ENCODE measurements around the gene INPP5K. TPM values are rescaled to one million over a fixed set of nuclear protein-coding genes. Genes with fewer than 3 reads are reported as not detected.

The INPP5K gene
- total RNA-seq, 1 experiment from 2014 or later = 41.9 TPM

- Histone ChIP-seq H3K4me2 (peak overlapping the region; percentile 98), H3K27me3 (ENCODE audit: insufficient read depth, low read depth) (no peaks in the 10 kb centered on the region), H2AFZ (peak overlapping the region; percentile 85), H3K4me1 (replicated peaks; ENCODE audit: insufficient read depth) (peaks cover 41% of the 10 kb centered on the region), H3K36me3 (ENCODE audit: low read depth) (no peaks in the 10 kb centered on the region), H3K27ac (no peak overlapping the region), H3K9me3 (ENCODE audit: insufficient read depth, low read depth) (no peaks in the 10 kb centered on the region), H3F3A (ENCODE audit: insufficient read depth, low read depth) (peaks cover 57% of the 10 kb centered on the region; the same call in 1 of the 2 replicates), H3K4me3 (peak overlapping the region; percentile 93), H3K9me2 (ENCODE audit: insufficient read depth) (no peaks in the 10 kb centered on the region), H3K79me2 (ENCODE audit: low read depth) (peaks cover 24% of the 10 kb centered on the region), H4K20me1 (ENCODE audit: insufficient read depth) (no peaks in the 10 kb centered on the region)
- ChIA-PET POLR2A (ENCODE audit: unreplicated experiment) (no interaction called here), CTCF (interaction anchor here (1.0 kb wide), 1 partner anchor 24 kb away, joined by 3 read pairs; no protein-coding TSS in a partner anchor)
- BruUV-seq (replicated peaks) = TSS peak; percentile 1
- intact Hi-C loops (cut with micrococcal nuclease; ENCODE audit: unreplicated experiment) = loop anchor here (1.0 kb wide), 1 partner anchor 126 kb away; no protein-coding TSS in a partner anchor
- DNase-seq = peak in 1 of 2 experiments; percentile 65
- TF ChIP-seq CTCF (conservative IDR thresholded peaks at IDR 0.05) (no peak), EZH2 (IDR thresholded peaks at IDR 0.05; ENCODE audit: low read depth) (no peak)
Measured at GRCh38 chr17:1491443-1492248, 24.8 kb downstream of the INPP5K start.

GRCh38 chr17:1490643-1491442, 25.6 kb downstream of the INPP5K start:
- CTCF ChIA-PET = interaction anchor here (1.1 kb wide), 1 partner anchor 125 kb away, joined by 3 read pairs; no protein-coding TSS in a partner anchor

GRCh38 chr17:1488826-1489270, 27.6 kb downstream of the INPP5K start:
- ChIA-PET CTCF (interaction anchor here (0.7 to 1.6 kb wide), 2 partner anchors 27 to 124 kb away, joined by 3 to 4 read pairs; no protein-coding TSS in a partner anchor), POLR2A (ENCODE audit: unreplicated experiment) (interaction anchor here (0.6 kb wide), 1 partner anchor 91 kb away, joined by 4 read pairs; no protein-coding TSS in a partner anchor)
- H3K9me3 ChIP-seq (ENCODE audit: insufficient read depth, low read depth) = no peaks in the 10 kb centered on the region
- H4K20me1 ChIP-seq (ENCODE audit: insufficient read depth) = no peaks in the 10 kb centered on the region
- no peaks in the 10 kb centered on the region for H3K27me3 ChIP-seq (ENCODE audit: insufficient read depth, low read depth)
- H3K4me1 ChIP-seq (replicated peaks; ENCODE audit: insufficient read depth) = peaks cover 58% of the 10 kb centered on the region
- H3K36me3 ChIP-seq (ENCODE audit: low read depth) = no peaks in the 10 kb centered on the region
- intact Hi-C loops (cut with micrococcal nuclease; ENCODE audit: unreplicated experiment) = loop anchor here (1.0 to 5.0 kb wide), 5 partner anchors 28 to 228 kb away; partner anchors contain the start of genes CRK, INPP5K, PITPNA and RILP
- H3K79me2 ChIP-seq (ENCODE audit: low read depth) = peaks cover 24% of the 10 kb centered on the region
- peaks cover 44% of the 10 kb centered on the region; the same call in 1 of the 2 replicates for H3F3A ChIP-seq (ENCODE audit: insufficient read depth, low read depth)
- BruUV-seq (replicated peaks) = no TSS peak
- H2AFZ ChIP-seq = no peak overlapping the region
- peak overlapping the region; percentile 26; the same call in 1 of the 2 replicates for H3K27ac ChIP-seq
- peak overlapping the region; percentile 92 for H3K4me2 ChIP-seq
- TF ChIP-seq EZH2 (IDR thresholded peaks at IDR 0.05; ENCODE audit: low read depth) = no peak
- no peak for TF ChIP-seq CTCF (conservative IDR thresholded peaks at IDR 0.05)
- no peak for DNase-seq
- no peaks in the 10 kb centered on the region for H3K9me2 ChIP-seq (ENCODE audit: insufficient read depth)
- peak overlapping the region; percentile 56; the same call in 1 of the 2 replicates for H3K4me3 ChIP-seq

More at GRCh38 chr17:1490643-1491442, 25.6 kb downstream of the INPP5K start:
- peak overlapping the region; percentile 95 for H3K4me2 ChIP-seq
- H3K27me3 ChIP-seq (ENCODE audit: insufficient read depth, low read depth) = no peaks in the 10 kb centered on the region
- no peaks in the 10 kb centered on the region for H3K36me3 ChIP-seq (ENCODE audit: low read depth)
- H4K20me1 ChIP-seq (ENCODE audit: insufficient read depth) = no peaks in the 10 kb centered on the region
- peaks cover 58% of the 10 kb centered on the region; the same call in 1 of the 2 replicates for H3F3A ChIP-seq (ENCODE audit: insufficient read depth, low read depth)
- no peaks in the 10 kb centered on the region for H3K9me2 ChIP-seq (ENCODE audit: insufficient read depth)
- intact Hi-C loops (cut with micrococcal nuclease; ENCODE audit: unreplicated experiment) = loop anchor here (1.0 kb wide), 1 partner anchor 126 kb away; no protein-coding TSS in a partner anchor
- peak overlapping the region; percentile 85 for H2AFZ ChIP-seq
- BruUV-seq (replicated peaks) = no TSS peak
- POLR2A ChIA-PET (ENCODE audit: unreplicated experiment) = no interaction called here
- H3K79me2 ChIP-seq (ENCODE audit: low read depth) = peaks cover 24% of the 10 kb centered on the region
- peak; percentile 48 to 76 for DNase-seq
- H3K27ac ChIP-seq = no peak overlapping the region
- TF ChIP-seq EZH2 (IDR thresholded peaks at IDR 0.05; ENCODE audit: low read depth) = no peak
- peaks cover 48% of the 10 kb centered on the region for H3K4me1 ChIP-seq (replicated peaks; ENCODE audit: insufficient read depth)
- peak overlapping the region; percentile 93 for H3K4me3 ChIP-seq
- H3K9me3 ChIP-seq (ENCODE audit: insufficient read depth, low read depth) = no peaks in the 10 kb centered on the region

All from PC-9 (cell line).